Measurements from ENCODE around the gene PCCA. TPM values are rescaled to one million over a fixed set of nuclear protein-coding genes. Genes with fewer than 3 reads are reported as not detected.

PCCA gene
- total and polyA plus RNA-seq, 9 donors: 23.5 to 62.4 (median 45.8) TPM

DNA sequence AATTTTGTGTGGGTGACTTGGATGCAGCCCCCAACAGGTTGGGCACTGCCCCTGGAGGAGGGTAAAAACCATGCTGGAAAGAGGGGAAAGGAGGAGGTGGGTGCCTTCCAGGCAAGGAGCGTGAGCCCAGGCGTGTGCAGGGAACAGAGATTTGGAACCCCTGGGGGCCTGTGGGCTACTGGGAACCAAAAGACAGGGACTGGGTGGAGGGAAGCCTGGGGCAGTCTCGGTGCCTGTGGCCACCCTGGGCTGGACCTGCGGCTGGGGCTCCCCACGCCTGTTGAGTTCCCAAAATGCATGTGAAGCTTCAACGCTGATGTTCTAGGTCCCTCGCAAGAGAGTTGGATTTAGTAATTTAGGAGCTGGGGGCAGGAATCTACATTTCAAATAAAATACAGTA lies 474.9 kb downstream of the PCCA start:
- no peak for DNase-seq

DNA sequence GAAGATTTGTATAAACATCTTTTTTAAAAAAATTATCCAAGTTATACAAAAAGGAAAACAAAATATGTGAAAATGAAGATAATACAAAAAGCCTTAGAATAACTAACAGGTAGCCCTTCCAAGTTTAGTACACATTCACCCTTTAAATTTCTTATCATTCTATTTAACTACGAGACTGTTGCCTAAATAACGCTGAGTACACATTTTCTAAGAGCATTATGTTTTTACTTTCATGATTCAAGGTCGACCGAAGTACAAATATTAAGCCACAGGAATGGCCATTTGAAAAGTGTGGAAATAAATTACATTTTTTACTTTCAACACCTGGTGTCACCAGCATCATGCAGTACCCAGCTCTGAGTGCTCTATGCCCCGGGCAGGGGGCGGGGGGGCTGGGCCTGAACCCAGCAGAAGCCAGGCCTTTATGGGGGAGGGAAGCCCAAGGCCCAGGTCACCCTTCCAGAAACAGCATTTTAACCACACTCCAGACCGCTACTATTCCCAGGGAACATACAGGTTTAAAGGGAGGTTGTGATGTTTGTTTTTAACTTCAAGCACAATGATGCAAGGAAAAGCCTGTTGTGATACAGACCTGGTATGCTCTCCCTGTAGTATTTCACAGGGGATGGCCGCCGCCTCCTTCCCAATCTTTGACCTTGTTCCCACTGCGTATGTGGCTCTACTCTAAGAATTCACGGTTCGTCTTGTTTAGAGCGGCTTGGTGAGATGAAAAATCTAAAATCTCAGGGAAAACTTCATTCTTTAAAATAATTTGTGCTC lies 475.7 kb downstream of the PCCA start:
- H3K4me1 ChIP-seq (ENCODE audit: insufficient read depth): peaks cover 10% of the 10 kb centered on the region
- intact Hi-C loops (cut with DNase I): no loop called here
- H3K27ac ChIP-seq: no peak overlapping the region
- no peaks in the 10 kb centered on the region for H3K36me3 ChIP-seq
- TF ChIP-seq, protein P1, sequence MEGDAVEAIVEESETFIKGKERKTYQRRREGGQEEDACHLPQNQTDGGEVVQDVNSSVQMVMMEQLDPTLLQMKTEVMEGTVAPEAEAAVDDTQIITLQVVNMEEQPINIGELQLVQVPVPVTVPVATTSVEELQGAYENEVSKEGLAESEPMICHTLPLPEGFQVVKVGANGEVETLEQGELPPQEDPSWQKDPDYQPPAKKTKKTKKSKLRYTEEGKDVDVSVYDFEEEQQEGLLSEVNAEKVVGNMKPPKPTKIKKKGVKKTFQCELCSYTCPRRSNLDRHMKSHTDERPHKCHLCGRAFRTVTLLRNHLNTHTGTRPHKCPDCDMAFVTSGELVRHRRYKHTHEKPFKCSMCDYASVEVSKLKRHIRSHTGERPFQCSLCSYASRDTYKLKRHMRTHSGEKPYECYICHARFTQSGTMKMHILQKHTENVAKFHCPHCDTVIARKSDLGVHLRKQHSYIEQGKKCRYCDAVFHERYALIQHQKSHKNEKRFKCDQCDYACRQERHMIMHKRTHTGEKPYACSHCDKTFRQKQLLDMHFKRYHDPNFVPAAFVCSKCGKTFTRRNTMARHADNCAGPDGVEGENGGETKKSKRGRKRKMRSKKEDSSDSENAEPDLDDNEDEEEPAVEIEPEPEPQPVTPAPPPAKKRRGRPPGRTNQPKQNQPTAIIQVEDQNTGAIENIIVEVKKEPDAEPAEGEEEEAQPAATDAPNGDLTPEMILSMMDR (IDR thresholded peaks at IDR 0.05): no peak
- TF ChIP-seq POLR2A (IDR thresholded peaks at IDR 0.05): no peak
- TF ChIP-seq EP300 (IDR thresholded peaks at IDR 0.05): no peak
- no peaks in the 10 kb centered on the region for H3K9me3 ChIP-seq
- H3K27me3 ChIP-seq: no peaks in the 10 kb centered on the region
- DNase-seq: peak in 2 of 5 donors; percentile 26 to 61
- WGBS, 3 donors: 24 to 39% (median 28%) methylated on average over 13 of the region's 13 CpGs
- no peak overlapping the region for H3K4me3 ChIP-seq

More for the DNA sequence above, 474.9 kb downstream of the PCCA start:
- Histone ChIP-seq H3K9me3 (no peaks in the 10 kb centered on the region), H3K27me3 (no peaks in the 10 kb centered on the region), H3K4me1 (ENCODE audit: insufficient read depth) (peaks cover 10% of the 10 kb centered on the region), H3K36me3 (no peaks in the 10 kb centered on the region), H3K4me3 (no peak overlapping the region), H3K27ac (no peak overlapping the region)
- TF ChIP-seq EP300 (IDR thresholded peaks at IDR 0.05) (no peak), POLR2A (IDR thresholded peaks at IDR 0.05) (no peak)
- TF ChIP-seq, protein P1 (IDR thresholded peaks at IDR 0.05): no peak
- intact Hi-C loops (cut with DNase I): no loop called here
- WGBS, 3 donors: 90 to 91% (median 90%) methylated on average over 7 of the region's 7 CpGs

DNA sequence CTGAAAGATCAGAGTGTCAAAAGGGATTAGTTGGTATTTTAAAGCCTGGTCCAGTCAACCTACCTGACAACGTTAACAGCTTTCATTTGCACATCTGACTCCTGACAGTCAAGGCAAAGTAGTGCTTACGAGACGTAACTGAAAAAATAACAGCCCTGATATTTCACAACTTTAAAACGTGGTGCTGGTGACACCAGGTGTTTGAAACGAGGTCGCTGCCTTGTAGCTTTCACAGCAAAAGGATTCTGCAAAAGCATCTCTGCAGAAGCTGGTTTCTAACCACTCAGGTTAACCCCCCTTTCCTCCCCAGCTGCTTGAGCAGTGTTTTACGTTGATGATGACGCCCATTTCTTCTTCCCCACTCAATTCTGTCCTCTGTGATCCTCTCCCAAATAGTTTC lies 476.4 kb downstream of the PCCA start:
- no peak overlapping the region for H3K27ac ChIP-seq
- H3K27me3 ChIP-seq: no peaks in the 10 kb centered on the region
- DNase-seq: no peak
- 63 to 69% (median 64%) methylated on average over 8 of the region's 8 CpGs for WGBS, 3 donors
- no peak for TF ChIP-seq EP300 (IDR thresholded peaks at IDR 0.05)
- TF ChIP-seq, protein P1 (IDR thresholded peaks at IDR 0.05): no peak
- no peaks in the 10 kb centered on the region for H3K36me3 ChIP-seq
- H3K4me3 ChIP-seq: no peak overlapping the region
- intact Hi-C loops (cut with DNase I): no loop called here
- peaks cover 10% of the 10 kb centered on the region for H3K4me1 ChIP-seq (ENCODE audit: insufficient read depth)
- no peaks in the 10 kb centered on the region for H3K9me3 ChIP-seq

DNA sequence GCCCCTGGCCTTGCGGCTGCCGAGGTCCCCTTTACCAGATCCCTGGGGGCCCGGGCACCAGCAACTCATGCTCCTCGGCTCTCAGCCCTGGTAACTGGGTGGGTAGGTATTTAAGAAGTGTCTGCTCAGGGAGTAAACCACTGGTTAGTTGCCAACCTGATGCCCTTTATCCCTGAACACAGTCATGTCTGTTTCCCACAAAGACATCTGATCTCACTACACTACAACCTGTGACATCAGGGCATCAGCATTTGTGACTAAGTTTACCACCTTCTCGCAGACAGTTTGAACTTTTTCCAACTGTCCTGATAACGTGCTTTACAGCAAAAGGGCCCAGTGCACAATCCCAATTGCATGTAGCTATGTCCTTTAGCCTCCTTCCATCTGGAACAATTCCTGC lies 477.6 kb downstream of the PCCA start:
- Histone ChIP-seq H3K4me3 (no peak overlapping the region), H3K36me3 (no peaks in the 10 kb centered on the region), H3K4me1 (ENCODE audit: insufficient read depth) (peaks cover 7% of the 10 kb centered on the region), H3K27me3 (no peaks in the 10 kb centered on the region), H3K9me3 (no peaks in the 10 kb centered on the region), H3K27ac (no peak overlapping the region)
- TF ChIP-seq, protein P1 (IDR thresholded peaks at IDR 0.05): no peak
- no peak for TF ChIP-seq EP300 (IDR thresholded peaks at IDR 0.05)
- no peak for TF ChIP-seq POLR2A (IDR thresholded peaks at IDR 0.05)
- 92 to 93% (median 93%) methylated on average over 6 of the region's 6 CpGs for WGBS, 3 donors
- DNase-seq: no peak
- intact Hi-C loops (cut with DNase I): no loop called here
